Stomach (tissue), 9 donors: ENCODE data around the gene ST8SIA4. TPM values are rescaled to one million over a fixed set of nuclear protein-coding genes. Genes with fewer than 3 reads are reported as not detected.

Experiments used
- DNase-seq, 2 donors: peaks; one replicate each; pipeline versions ENCODE4 v3.0.0 to v3.0.0-alpha.2; 2013 to 2019
- H3K27ac ChIP-seq, 5 donors: fragments of 200-600 bp in 4 of 5; sonication (generic) in 4 of 5; one replicate each; pipeline ENCODE4 v1.5.1; 2013 to 2019; ENCODE audit warnings: mild to moderate bottlenecking in 1 of 5, moderate library complexity in 1 of 5
- H3K27me3 ChIP-seq, 3 donors: fragments of 200-600 bp; sonication (generic); one replicate each; pipeline ENCODE4 v1.5.1; 2017 to 2019; ENCODE audit warnings: mixed run types in 1 of 3
- H3K36me3 ChIP-seq, 4 donors: fragments of 200-600 bp; sonication (generic); 1 replicate in 3 of 4; 2 replicates in 1 of 4; pipeline ENCODE4 v1.5.1; 2016 to 2019
- H3K4me1 ChIP-seq, 4 donors: fragments of 200-600 bp; sonication (generic); one replicate each; pipeline ENCODE4 v1.5.1; 2016 to 2019
- H3K4me3 ChIP-seq, 4 donors: fragments of 200-600 bp; sonication (generic) in 3 of 4; one replicate each; pipeline ENCODE4 v1.5.1; 2016 to 2019; ENCODE audit warnings: mild to moderate bottlenecking in 1 of 4
- H3K9me3 ChIP-seq, 4 donors: fragments of 200-600 bp; sonication (generic); one replicate each; pipeline ENCODE4 v1.5.1; 2016 to 2019
- CTCF ChIP-seq, 7 experiments: fragments of 450-650 bp in 4 of 7; fragments of 200-600 bp in 3 of 7; sonication (generic) in 3 of 7; IDR thresholded peaks; one replicate each; pipeline ENCODE4 v1.5.1; 2016 to 2019; ENCODE audit warnings: antibody characterized with exemption in 7 of 7, control low read depth in 2 of 7, mild to moderate bottlenecking in 1 of 7
- EP300 ChIP-seq: sonication (generic); formaldehyde crosslinking; IDR thresholded peaks from one replicate; pipeline ENCODE4 v1.6.1; 2017; ENCODE audit warnings: antibody characterized with exemption
- POLR2A ChIP-seq, 4 donors: fragments of 450-650 bp; IDR thresholded peaks; one replicate each; pipeline ENCODE4 v1.6.1; 2016; ENCODE audit warnings: antibody characterized with exemption in 4 of 4, control low read depth in 2 of 4, mild to moderate bottlenecking in 1 of 4, moderate library complexity in 1 of 4
- POLR2AphosphoS5 ChIP-seq, 3 donors: sonication (generic); formaldehyde crosslinking; IDR thresholded peaks; one replicate each; pipeline ENCODE4 v1.6.1; 2016; ENCODE audit warnings: antibody characterized with exemption in 3 of 3
- WGBS, 5 donors: extraction: QIAGEN DNeasy Blood & Tissue Kit in 3 of 5; methylation state at CpG; one replicate each; pipeline versions ENCODE4 v1.1.5 to v1.1.7; 2013 to 2018; 5-methylcytosine and 5-hydroxymethylcytosine counted together
- intact Hi-C: fragments of 100-400 bp; cut with DNase I; formaldehyde crosslinking; loops from one replicate; pipeline ENCODE4 v1.15.1; 2023; ENCODE audit warnings: low total_unique reads
- polyA plus RNA-seq, 3 donors: library from polyadenylated mRNA; stranded (reverse); fragments of 200-250 nt; gene quantifications; one replicate each; pipeline ENCODE4 v1.2.3, GENCODE V29; 2013
- total RNA-seq, 5 donors: library from RNA; depleted of rRNA; stranded (reverse); fragments of >200 nt; gene quantifications; one replicate each; pipeline versions ENCODE4 v1.1.0 to v1.2.3, GENCODE V29; 2014 to 2016
- donor health status: healthy with polysubstance abuse.
- donor health status: Bipolar disorder and iron deficiency.
- donor health status: healthy.

The ST8SIA4 gene
- total and polyA plus RNA-seq, 8 donors: 0.29 to 7.7 (median 1.9) TPM

GRCh38 chr5:100797861-100798260 is 105.2 kb downstream of the ST8SIA4 start:
- intact Hi-C loops: no loop called here
- no peak for DNase-seq
- no peak overlapping the region for H3K27ac ChIP-seq
- H3K9me3 ChIP-seq: peaks cover 0 to 22% (median 16%) of the 10 kb centered on the region in 4 donors
- no peaks in the 10 kb centered on the region for H3K36me3 ChIP-seq
- H3K4me1 ChIP-seq: no peaks in the 10 kb centered on the region
- no peaks in the 10 kb centered on the region for H3K27me3 ChIP-seq
- no peak overlapping the region for H3K4me3 ChIP-seq
- TF ChIP-seq EP300: no peak
- no peak for TF ChIP-seq POLR2AphosphoS5 (IDR thresholded peaks at IDR 0.05)
- TF ChIP-seq POLR2A (IDR thresholded peaks at IDR 0.05): no peak
- no peak for TF ChIP-seq CTCF (IDR thresholded peaks at IDR 0.05)
- 77 to 85% (median 83%) methylated on average over 2 of the region's 2 CpGs for WGBS, 5 donors

- Histone ChIP-seq H3K27ac (no peak overlapping the region), H3K36me3 (no peaks in the 10 kb centered on the region), H3K4me3 (no peak overlapping the region), H3K4me1 (no peaks in the 10 kb centered on the region), H3K9me3 (peaks cover 0 to 16% (median 13%) of the 10 kb centered on the region in 4 donors), H3K27me3 (no peaks in the 10 kb centered on the region)
- TF ChIP-seq CTCF (IDR thresholded peaks at IDR 0.05): no peak
- no peak for TF ChIP-seq POLR2A (IDR thresholded peaks at IDR 0.05)
- no peak for TF ChIP-seq POLR2AphosphoS5 (IDR thresholded peaks at IDR 0.05)
- TF ChIP-seq EP300: no peak
- WGBS, 5 donors: 78 to 90% (median 84%) methylated on average over 3 of the region's 3 CpGs
- no peak for DNase-seq
- intact Hi-C loops: no loop called here
Observed at GRCh38 chr5:100796851-100797250, 106.2 kb downstream of the ST8SIA4 start.

- Histone ChIP-seq H3K27ac (no peak overlapping the region), H3K9me3 (peaks cover 0 to 16% (median 13%) of the 10 kb centered on the region in 4 donors), H3K27me3 (no peaks in the 10 kb centered on the region), H3K4me1 (no peaks in the 10 kb centered on the region), H3K36me3 (no peaks in the 10 kb centered on the region), H3K4me3 (no peak overlapping the region)
- TF ChIP-seq CTCF (IDR thresholded peaks at IDR 0.05) (no peak), POLR2AphosphoS5 (IDR thresholded peaks at IDR 0.05) (no peak), POLR2A (IDR thresholded peaks at IDR 0.05) (no peak), EP300 (no peak)
- 96 to 100% (median 97%) methylated on average over 2 to 4 of the region's 4 CpGs for WGBS, 5 donors
- intact Hi-C loops: no loop called here
- DNase-seq: no peak
Observed at GRCh38 chr5:100794844-100795243, 108.2 kb downstream of the ST8SIA4 start.

GRCh38 chr5:100794218-100794617 is 108.9 kb downstream of the ST8SIA4 start:
- intact Hi-C loops: no loop called here
- no peak for DNase-seq
- WGBS, 5 donors: 80 to 96% (median 91%) methylated on average over 3 of the region's 3 CpGs

More at GRCh38 chr5:100794218-100794617, 108.9 kb downstream of the ST8SIA4 start:
- Histone ChIP-seq H3K27me3 (no peaks in the 10 kb centered on the region), H3K4me1 (no peaks in the 10 kb centered on the region), H3K36me3 (no peaks in the 10 kb centered on the region), H3K27ac (no peak overlapping the region), H3K9me3 (peaks cover 0 to 16% (median 13%) of the 10 kb centered on the region in 4 donors), H3K4me3 (no peak overlapping the region)
- TF ChIP-seq EP300: no peak
- no peak for TF ChIP-seq POLR2AphosphoS5 (IDR thresholded peaks at IDR 0.05)
- TF ChIP-seq POLR2A (IDR thresholded peaks at IDR 0.05): no peak
- TF ChIP-seq CTCF (IDR thresholded peaks at IDR 0.05): no peak
